ENCODE results near the gene C3orf20.
"Not testable (repeated sequence)": the region's sequence is repeated elsewhere in the genome, so short reads cannot be mapped to it uniquely, and the experiment has no call there.

The C3orf20 gene

GRCh38 chr3:14801668-14802380 lies 126.9 kb downstream of the C3orf20 start:
- DNase-seq = no peak

- no peak for DNase-seq
Measured at GRCh38 chr3:14802381-14802731, 127.4 kb downstream of the C3orf20 start.

- DNase-seq = no peak
Measured at GRCh38 chr3:14803101-14803980, 128.4 kb downstream of the C3orf20 start.

- no peak for DNase-seq
Measured at GRCh38 chr3:14803981-14804834, 129.3 kb downstream of the C3orf20 start.

GRCh38 chr3:14804835-14805780 lies 130.2 kb downstream of the C3orf20 start:
- DNase-seq = peak; percentile 54 to 74

- no peak for DNase-seq
Measured at GRCh38 chr3:14805961-14806537, 131.1 kb downstream of the C3orf20 start.

- DNase-seq = peak; percentile 87 to 95
Measured at GRCh38 chr3:14806641-14807263, 131.8 kb downstream of the C3orf20 start.

GRCh38 chr3:14808025-14808424 lies 133.1 kb downstream of the C3orf20 start:
- DNase-seq = no peak

- no peak for DNase-seq
Measured at GRCh38 chr3:14808502-14809266, 133.7 kb downstream of the C3orf20 start.

GRCh38 chr3:14809611-14810010 lies 134.7 kb downstream of the C3orf20 start:
- not testable (repeated sequence) for DNase-seq

- peak; percentile 55 to 60 for DNase-seq
Measured at GRCh38 chr3:14810070-14810791, 135.3 kb downstream of the C3orf20 start.

- DNase-seq = no peak
Measured at GRCh38 chr3:14810801-14811661, 136.1 kb downstream of the C3orf20 start.

GRCh38 chr3:14811684-14812083 lies 136.7 kb downstream of the C3orf20 start:
- no peak for DNase-seq

- no peak for DNase-seq
Measured at GRCh38 chr3:14812196-14812790, 137.4 kb downstream of the C3orf20 start.

- DNase-seq = no peak
Measured at GRCh38 chr3:14814411-14814871, 139.5 kb downstream of the C3orf20 start.

GRCh38 chr3:14816359-14816758 lies 141.4 kb downstream of the C3orf20 start:
- DNase-seq = no peak

- no peak for DNase-seq
Measured at GRCh38 chr3:14818804-14819500, 144.0 kb downstream of the C3orf20 start, which contains the start of gene FGD5. FGD5 (plus strand) TSS chr3:14818962; CDS start chr3:14819072, 110 bp downstream.

All from inflammatory macrophage treated with lipopolysaccharide for 1 hour (primary cell).